GM12865 (cell line): ENCODE measurements around the gene CRIM1.

Experiments
- DNase-seq: peaks from one replicate; pipeline ENCODE4 v3.0.0; 2010; ENCODE audit warnings: low read depth
- H3K4me3 ChIP-seq: 2 replicates; pipeline ENCODE4 v1.5.1; 2011; ENCODE audit warnings: mild to moderate bottlenecking, low read depth, low read length, control low read depth
- TF ChIP-seq, protein P1 (sequence below): IDR thresholded peaks from 2 replicates; pipeline ENCODE4 v1.5.1; 2011; ENCODE audit warnings: low read length, control low read depth, low read depth, inconsistent platforms; ENCODE audit not compliant: insufficient read depth; ENCODE audit errors: missing control alignments

CRIM1 gene

DNA sequence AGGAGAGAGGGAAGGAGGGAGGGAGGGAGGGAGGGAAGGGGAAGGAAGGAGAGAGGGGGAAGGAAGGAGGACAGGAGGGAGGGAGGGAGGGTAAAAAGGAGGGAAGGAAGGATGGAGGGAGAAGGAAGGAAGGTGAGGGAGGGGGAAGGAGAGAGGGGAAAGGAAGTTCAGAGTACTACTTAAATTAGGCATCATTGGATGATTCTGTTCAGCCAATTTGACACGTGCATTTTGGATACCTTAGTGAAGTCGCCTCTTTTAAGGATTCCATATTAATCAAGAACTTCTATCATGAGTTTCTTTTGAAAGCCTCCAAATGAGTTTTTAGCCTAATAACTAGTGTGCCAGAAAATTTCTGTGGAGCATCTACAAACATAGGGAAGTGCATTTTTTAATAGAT is 179.5 kb downstream of the CRIM1 start:
- TF ChIP-seq, protein P1, sequence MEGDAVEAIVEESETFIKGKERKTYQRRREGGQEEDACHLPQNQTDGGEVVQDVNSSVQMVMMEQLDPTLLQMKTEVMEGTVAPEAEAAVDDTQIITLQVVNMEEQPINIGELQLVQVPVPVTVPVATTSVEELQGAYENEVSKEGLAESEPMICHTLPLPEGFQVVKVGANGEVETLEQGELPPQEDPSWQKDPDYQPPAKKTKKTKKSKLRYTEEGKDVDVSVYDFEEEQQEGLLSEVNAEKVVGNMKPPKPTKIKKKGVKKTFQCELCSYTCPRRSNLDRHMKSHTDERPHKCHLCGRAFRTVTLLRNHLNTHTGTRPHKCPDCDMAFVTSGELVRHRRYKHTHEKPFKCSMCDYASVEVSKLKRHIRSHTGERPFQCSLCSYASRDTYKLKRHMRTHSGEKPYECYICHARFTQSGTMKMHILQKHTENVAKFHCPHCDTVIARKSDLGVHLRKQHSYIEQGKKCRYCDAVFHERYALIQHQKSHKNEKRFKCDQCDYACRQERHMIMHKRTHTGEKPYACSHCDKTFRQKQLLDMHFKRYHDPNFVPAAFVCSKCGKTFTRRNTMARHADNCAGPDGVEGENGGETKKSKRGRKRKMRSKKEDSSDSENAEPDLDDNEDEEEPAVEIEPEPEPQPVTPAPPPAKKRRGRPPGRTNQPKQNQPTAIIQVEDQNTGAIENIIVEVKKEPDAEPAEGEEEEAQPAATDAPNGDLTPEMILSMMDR = no peak
- no peak overlapping the region for H3K4me3 ChIP-seq
- DNase-seq = no peak

DNA sequence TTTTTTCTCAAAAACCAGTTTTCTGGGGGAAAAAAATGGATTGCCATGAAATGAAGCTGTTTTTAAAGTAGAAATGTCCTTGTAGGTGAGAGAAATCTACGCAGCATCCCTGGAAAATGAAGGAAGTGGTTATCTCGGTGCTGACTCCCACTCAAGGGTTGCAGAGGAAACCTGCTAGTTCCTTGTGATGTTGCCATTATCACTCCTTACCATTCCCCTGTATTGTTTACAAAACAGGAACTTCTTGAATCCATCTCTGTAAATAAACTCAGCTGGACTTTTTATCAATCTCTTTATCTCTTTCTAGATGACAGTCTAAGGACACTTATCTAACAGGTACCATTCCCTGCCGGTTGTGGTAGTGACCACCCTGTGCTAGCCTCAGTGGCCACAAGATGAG is 181.2 kb downstream of the CRIM1 start:
- no peak overlapping the region for H3K4me3 ChIP-seq
- TF ChIP-seq, protein P1 = no peak
- DNase-seq = no peak

DNA sequence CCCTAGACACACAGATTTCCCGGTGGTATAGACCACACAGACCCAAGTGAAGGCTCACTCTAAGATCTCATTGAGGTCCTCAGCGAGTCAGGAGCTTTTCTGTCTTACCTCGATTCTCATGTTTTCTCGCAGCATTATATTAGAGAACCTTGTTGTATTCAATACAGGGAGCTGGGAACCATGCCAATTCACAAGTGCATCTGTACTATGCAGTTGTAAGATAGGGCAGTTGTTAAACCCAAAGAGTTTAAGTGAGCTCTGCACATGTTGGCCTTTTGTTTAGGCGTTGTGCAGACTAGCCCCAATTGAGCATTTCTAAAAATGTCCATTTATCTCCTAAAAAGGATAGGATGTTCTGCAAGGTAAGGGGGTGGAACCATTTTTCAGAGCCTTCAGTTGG is 182.8 kb downstream of the CRIM1 start:
- TF ChIP-seq, protein P1 = no peak
- no peak for DNase-seq
- H3K4me3 ChIP-seq = no peak overlapping the region

DNA sequence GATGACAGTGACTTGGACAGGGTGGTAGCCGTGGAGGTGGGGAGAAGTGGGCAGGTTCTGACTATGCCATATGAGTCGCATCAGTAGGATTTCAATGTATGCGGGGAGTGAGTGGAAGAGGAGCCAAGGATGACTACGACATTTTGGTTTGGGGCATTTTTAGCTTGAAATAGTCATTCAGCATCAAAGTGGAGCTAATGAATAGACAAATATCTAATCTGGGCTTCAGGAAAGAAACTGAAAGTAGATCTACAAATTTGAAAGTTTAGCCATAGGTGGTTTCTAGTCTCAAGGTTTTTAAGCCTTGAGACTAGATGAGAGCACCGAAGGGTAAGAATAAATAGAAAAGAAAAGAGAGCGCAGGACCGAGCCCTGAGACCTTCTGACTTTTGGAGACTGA is 184.1 kb downstream of the CRIM1 start:
- TF ChIP-seq, protein P1 = no peak
- H3K4me3 ChIP-seq = no peak overlapping the region
- DNase-seq = no peak

DNA sequence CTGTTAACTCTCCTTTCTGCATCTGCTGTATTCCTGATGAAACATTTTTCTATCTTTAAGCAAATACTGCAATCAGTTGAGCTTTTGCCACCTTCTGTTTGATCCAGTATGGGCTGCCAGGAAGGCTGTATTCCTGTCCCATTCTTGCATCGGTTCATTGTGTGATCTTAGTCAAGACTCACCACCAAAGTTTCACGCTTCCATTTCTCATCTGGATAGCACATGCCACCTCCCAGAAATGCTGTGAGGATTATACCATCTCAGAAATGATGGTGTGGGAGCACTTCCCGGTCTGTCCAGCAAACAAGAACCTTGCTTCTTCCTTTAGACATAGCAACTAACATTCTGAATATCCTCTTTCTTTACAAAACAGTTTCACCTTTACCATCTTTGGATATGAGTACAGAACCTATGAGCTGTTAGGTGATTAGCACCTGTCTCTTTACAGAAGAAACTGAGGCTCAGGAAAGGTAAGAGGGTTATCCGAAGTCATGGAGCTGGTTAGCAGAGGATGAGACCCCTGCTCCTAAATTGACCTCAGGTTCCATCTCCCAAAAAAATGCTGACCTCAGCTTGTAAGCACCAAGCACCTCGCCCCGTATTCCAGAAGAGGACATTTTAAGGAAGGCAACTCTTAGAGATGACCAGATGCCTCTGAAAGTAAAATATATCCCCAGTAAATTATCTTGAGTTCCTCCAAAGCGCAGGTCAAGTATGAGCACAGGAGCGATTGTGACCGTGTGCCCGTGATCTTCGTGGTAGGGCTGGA is 185.6 kb downstream of the CRIM1 start:
- H3K4me3 ChIP-seq = no peak overlapping the region
- TF ChIP-seq, protein P1 = no peak
- no peak for DNase-seq

DNA sequence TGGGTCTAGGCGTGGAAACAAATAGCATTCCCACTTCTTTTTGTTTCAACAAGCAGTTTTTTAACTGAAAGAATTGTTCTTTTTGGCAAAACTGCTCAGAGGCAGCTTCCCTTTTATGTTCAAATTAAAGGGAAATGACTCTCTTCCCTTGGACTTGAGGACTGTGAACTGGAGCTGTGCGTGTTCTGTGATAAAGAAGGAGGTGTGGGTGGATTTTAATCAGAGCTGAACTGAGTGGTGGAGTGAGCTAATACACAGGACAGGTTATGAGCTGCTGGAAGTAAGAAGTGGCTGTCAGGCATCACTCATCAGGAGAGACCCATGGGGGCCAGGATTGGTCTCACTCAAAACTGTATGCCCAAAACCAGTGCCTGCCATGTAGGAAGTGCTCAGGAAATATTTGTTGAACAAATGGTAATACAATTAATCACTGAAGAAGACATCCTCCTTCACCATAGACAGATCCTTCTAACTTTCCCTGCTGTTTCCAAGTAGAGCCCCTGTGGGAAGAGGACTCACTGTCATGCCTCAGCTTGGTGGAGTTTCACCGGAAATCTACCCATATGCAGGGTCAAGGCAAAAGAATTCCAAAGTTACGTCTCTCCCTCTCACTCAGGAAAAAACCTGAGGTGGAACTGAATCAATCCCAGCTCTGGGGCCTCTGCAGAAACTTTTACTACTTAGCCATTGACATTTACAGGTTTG is 186.5 kb downstream of the CRIM1 start:
- TF ChIP-seq, protein P1 = no peak
- no peak overlapping the region for H3K4me3 ChIP-seq
- no peak for DNase-seq
